ENCODE measurements around the gene BDH1.
"Not testable (repeated sequence)": the region's sequence is repeated elsewhere in the genome, so short reads cannot be mapped to it uniquely, and the experiment has no call there.

The BDH1 gene

GRCh38 chr3:197487911-197488391, 67.8 kb downstream of the BDH1 start:
- H3K9ac ChIP-seq (ENCODE audit: low read depth, low read length): peak overlapping the region; percentile 79
- H3K36me3 ChIP-seq (ENCODE audit: insufficient read depth, low read length): no peaks in the 10 kb centered on the region
- H3K4me1 ChIP-seq (ENCODE audit: control insufficient read depth, insufficient read depth, low read length): peaks cover 57% of the 10 kb centered on the region
- no peak overlapping the region for H3K4me3 ChIP-seq (ENCODE audit: low read length)
- H3K27me3 ChIP-seq (ENCODE audit: control insufficient read depth, insufficient read depth, low read length): no peaks in the 10 kb centered on the region
- peak overlapping the region; percentile 29 for H3K4me2 ChIP-seq (ENCODE audit: low read length)
- H3K9me3 ChIP-seq (replicated peaks; ENCODE audit: low read length): no peaks in the 10 kb centered on the region

GRCh38 chr3:197486861-197487260, 68.9 kb downstream of the BDH1 start:
- H3K4me1 ChIP-seq (ENCODE audit: control insufficient read depth, insufficient read depth, low read length): peaks cover 54% of the 10 kb centered on the region
- peak overlapping the region; percentile 46 for H3K9ac ChIP-seq (ENCODE audit: low read depth, low read length)
- no peaks in the 10 kb centered on the region for H3K36me3 ChIP-seq (ENCODE audit: insufficient read depth, low read length)

GRCh38 chr3:197485143-197485542, 70.6 kb downstream of the BDH1 start:
- Histone ChIP-seq H3K9me3 (replicated peaks; ENCODE audit: low read length) (no peaks in the 10 kb centered on the region), H3K4me1 (ENCODE audit: control insufficient read depth, insufficient read depth, low read length) (peaks cover 45% of the 10 kb centered on the region), H3K27me3 (ENCODE audit: control insufficient read depth, insufficient read depth, low read length) (no peaks in the 10 kb centered on the region), H3K4me2 (ENCODE audit: low read length) (no peak overlapping the region), H3K4me3 (ENCODE audit: low read length) (no peak overlapping the region), H3K9ac (ENCODE audit: low read depth, low read length) (no peak overlapping the region), H3K36me3 (ENCODE audit: insufficient read depth, low read length) (no peaks in the 10 kb centered on the region)

More at GRCh38 chr3:197486861-197487260, 68.9 kb downstream of the BDH1 start:
- no peak overlapping the region for H3K4me3 ChIP-seq (ENCODE audit: low read length)
- H3K9me3 ChIP-seq (replicated peaks; ENCODE audit: low read length): no peaks in the 10 kb centered on the region
- no peak overlapping the region for H3K4me2 ChIP-seq (ENCODE audit: low read length)
- no peaks in the 10 kb centered on the region for H3K27me3 ChIP-seq (ENCODE audit: control insufficient read depth, insufficient read depth, low read length)

GRCh38 chr3:197484204-197484901, 71.4 kb downstream of the BDH1 start:
- no peak overlapping the region for H3K9ac ChIP-seq (ENCODE audit: low read depth, low read length)
- H3K4me3 ChIP-seq (ENCODE audit: low read length): no peak overlapping the region
- no peak overlapping the region for H3K4me2 ChIP-seq (ENCODE audit: low read length)
- H3K27me3 ChIP-seq (ENCODE audit: control insufficient read depth, insufficient read depth, low read length): no peaks in the 10 kb centered on the region
- peaks cover 43% of the 10 kb centered on the region for H3K4me1 ChIP-seq (ENCODE audit: control insufficient read depth, insufficient read depth, low read length)
- H3K9me3 ChIP-seq (replicated peaks; ENCODE audit: low read length): no peaks in the 10 kb centered on the region
- no peaks in the 10 kb centered on the region for H3K36me3 ChIP-seq (ENCODE audit: insufficient read depth, low read length)

- no peak overlapping the region for H3K4me2 ChIP-seq (ENCODE audit: low read length)
Measured at GRCh38 chr3:197482001-197482400, 73.8 kb downstream of the BDH1 start.

GRCh38 chr3:197480320-197480719, 75.4 kb downstream of the BDH1 start:
- Histone ChIP-seq H3K36me3 (ENCODE audit: insufficient read depth, low read length) (no peaks in the 10 kb centered on the region), H3K9ac (ENCODE audit: low read depth, low read length) (no peak overlapping the region), H3K4me2 (ENCODE audit: low read length) (peak overlapping the region; percentile 55), H3K4me3 (ENCODE audit: low read length) (peak overlapping the region; percentile 15), H3K4me1 (ENCODE audit: control insufficient read depth, insufficient read depth, low read length) (peaks cover 25% of the 10 kb centered on the region), H3K9me3 (replicated peaks; ENCODE audit: low read length) (no peaks in the 10 kb centered on the region), H3K27me3 (ENCODE audit: control insufficient read depth, insufficient read depth, low read length) (no peaks in the 10 kb centered on the region)

More at GRCh38 chr3:197482001-197482400, 73.8 kb downstream of the BDH1 start:
- no peak overlapping the region for H3K9ac ChIP-seq (ENCODE audit: low read depth, low read length)
- no peaks in the 10 kb centered on the region for H3K36me3 ChIP-seq (ENCODE audit: insufficient read depth, low read length)
- H3K4me1 ChIP-seq (ENCODE audit: control insufficient read depth, insufficient read depth, low read length): peaks cover 31% of the 10 kb centered on the region
- H3K27me3 ChIP-seq (ENCODE audit: control insufficient read depth, insufficient read depth, low read length): no peaks in the 10 kb centered on the region
- H3K9me3 ChIP-seq (replicated peaks; ENCODE audit: low read length): no peaks in the 10 kb centered on the region
- H3K4me3 ChIP-seq (ENCODE audit: low read length): no peak overlapping the region

- H3K4me2 ChIP-seq (ENCODE audit: low read length): peak overlapping the region; percentile 55
- H3K27me3 ChIP-seq (ENCODE audit: control insufficient read depth, insufficient read depth, low read length): no peaks in the 10 kb centered on the region
- H3K36me3 ChIP-seq (ENCODE audit: insufficient read depth, low read length): no peaks in the 10 kb centered on the region
- peak overlapping the region; percentile 22 for H3K4me3 ChIP-seq (ENCODE audit: low read length)
- peak overlapping the region; percentile 76 for H3K9ac ChIP-seq (ENCODE audit: low read depth, low read length)
- no peaks in the 10 kb centered on the region for H3K9me3 ChIP-seq (replicated peaks; ENCODE audit: low read length)
- peaks cover 25% of the 10 kb centered on the region for H3K4me1 ChIP-seq (ENCODE audit: control insufficient read depth, insufficient read depth, low read length)
Measured at GRCh38 chr3:197478746-197479668, 76.8 kb downstream of the BDH1 start.

GRCh38 chr3:197477816-197478215, 78.0 kb downstream of the BDH1 start:
- H3K9me3 ChIP-seq (replicated peaks; ENCODE audit: low read length); H3K4me3 ChIP-seq (ENCODE audit: low read length); H3K36me3 ChIP-seq (ENCODE audit: insufficient read depth, low read length); H3K9ac ChIP-seq (ENCODE audit: low read depth, low read length); H3K4me2 ChIP-seq (ENCODE audit: low read length); H3K27me3 ChIP-seq (ENCODE audit: control insufficient read depth, insufficient read depth, low read length): not testable (repeated sequence)
- peaks cover 25% of the 10 kb centered on the region for H3K4me1 ChIP-seq (ENCODE audit: control insufficient read depth, insufficient read depth, low read length)

GRCh38 chr3:197475997-197476525, 79.7 kb downstream of the BDH1 start:
- Histone ChIP-seq H3K4me2 (ENCODE audit: low read length) (no peak overlapping the region), H3K4me1 (ENCODE audit: control insufficient read depth, insufficient read depth, low read length) (peaks cover 24% of the 10 kb centered on the region), H3K27me3 (ENCODE audit: control insufficient read depth, insufficient read depth, low read length) (no peaks in the 10 kb centered on the region), H3K4me3 (ENCODE audit: low read length) (no peak overlapping the region), H3K9ac (ENCODE audit: low read depth, low read length) (no peak overlapping the region), H3K9me3 (replicated peaks; ENCODE audit: low read length) (no peaks in the 10 kb centered on the region), H3K36me3 (ENCODE audit: insufficient read depth, low read length) (no peaks in the 10 kb centered on the region)

GRCh38 chr3:197475514-197475913, 80.3 kb downstream of the BDH1 start:
- H3K4me1 ChIP-seq (ENCODE audit: control insufficient read depth, insufficient read depth, low read length): peaks cover 20% of the 10 kb centered on the region
- H3K4me3 ChIP-seq (ENCODE audit: low read length): no peak overlapping the region
- H3K4me2 ChIP-seq (ENCODE audit: low read length): no peak overlapping the region
- no peak overlapping the region for H3K9ac ChIP-seq (ENCODE audit: low read depth, low read length)
- H3K36me3 ChIP-seq (ENCODE audit: insufficient read depth, low read length): no peaks in the 10 kb centered on the region
- H3K27me3 ChIP-seq (ENCODE audit: control insufficient read depth, insufficient read depth, low read length): no peaks in the 10 kb centered on the region
- H3K9me3 ChIP-seq (replicated peaks; ENCODE audit: low read length): no peaks in the 10 kb centered on the region

- no peak overlapping the region for H3K9ac ChIP-seq (ENCODE audit: low read depth, low read length)
- H3K4me2 ChIP-seq (ENCODE audit: low read length): no peak overlapping the region
- H3K27me3 ChIP-seq (ENCODE audit: control insufficient read depth, insufficient read depth, low read length): no peaks in the 10 kb centered on the region
- H3K4me1 ChIP-seq (ENCODE audit: control insufficient read depth, insufficient read depth, low read length): peaks cover 14% of the 10 kb centered on the region
- H3K4me3 ChIP-seq (ENCODE audit: low read length): no peak overlapping the region
- H3K9me3 ChIP-seq (replicated peaks; ENCODE audit: low read length): no peaks in the 10 kb centered on the region
- H3K36me3 ChIP-seq (ENCODE audit: insufficient read depth, low read length): no peaks in the 10 kb centered on the region
Measured at GRCh38 chr3:197472151-197472550, 83.6 kb downstream of the BDH1 start.
